Right ventricle myocardium inferior (tissue), 1 donor: Measurements from ENCODE around the gene GNGT2. TPM values are rescaled to one million over a fixed set of nuclear protein-coding genes. Genes with fewer than 3 reads are reported as not detected.
A peak's percentile ranks its signal among the peaks of the same experiment; 100 is the strongest.

Experiments
- ATAC-seq: fragments of 200-7000 bp; cut with Tn5 transposase; one replicate; pipeline ENCODE4 v1.9.1; 2020; ENCODE audit warnings: mild to moderate bottlenecking, moderate library complexity
- DNase-seq: peaks from one replicate; pipeline ENCODE4 v3.0.0; 2021; ENCODE audit errors: missing footprints
- intact Hi-C: fragments of 100-400 bp; cut with DNase I; formaldehyde crosslinking; loops from one replicate; pipeline ENCODE4 v1.11.0; 2022
- total RNA-seq: library from RNA; stranded (reverse); fragmentation: NEBNext Ultra II Directional; extraction: Animal tissue kit (Norgen Biotek cat#: 25700); gene quantifications from one replicate; pipeline ENCODE4 v1.2.1, GENCODE V29; 2021
- donor health status: DM: no; HTN: yes; CAD: no; lungs with severe emphysema.

The GNGT2 gene
- total RNA-seq, 1 donor from 2014 or later = 2.5 TPM

- peak; percentile 79 for ATAC-seq
- peak; percentile 77 for DNase-seq
- intact Hi-C loops = loop anchor here (2.0 kb wide), 1 partner anchor 24 kb away; no protein-coding TSS in a partner anchor
Observed at GRCh38 chr17:49216953-49217650, 6.7 kb upstream of the GNGT2 start.

GRCh38 chr17:49216482-49216881 is 6.1 kb upstream of the GNGT2 start:
- DNase-seq (no peak), ATAC-seq (no peak)
- intact Hi-C loops = loop anchor here (2.0 kb wide), 1 partner anchor 24 kb away; no protein-coding TSS in a partner anchor

GRCh38 chr17:49214676-49215360 is 4.4 kb upstream of the GNGT2 start:
- intact Hi-C loops = no loop called here
- ATAC-seq (no peak), DNase-seq (no peak)

- intact Hi-C loops = no loop called here
- ATAC-seq (no peak), DNase-seq (no peak)
Observed at GRCh38 chr17:49213847-49214246, 3.5 kb upstream of the GNGT2 start.

GRCh38 chr17:49213399-49213798 is 3.0 kb upstream of the GNGT2 start:
- intact Hi-C loops = no loop called here
- no peak for ATAC-seq
- no peak for DNase-seq

- intact Hi-C loops = no loop called here
- ATAC-seq (no peak), DNase-seq (no peak)
Observed at GRCh38 chr17:49209061-49209571, 1.3 kb downstream of the GNGT2 start.

GRCh38 chr17:49204516-49204915 is 5.9 kb downstream of the GNGT2 start:
- DNase-seq (no peak), ATAC-seq (no peak)
- intact Hi-C loops = no loop called here

- no peak for DNase-seq
- intact Hi-C loops = no loop called here
- ATAC-seq = no peak
Observed at GRCh38 chr17:49203796-49204195, 6.6 kb downstream of the GNGT2 start.

- intact Hi-C loops = no loop called here
- DNase-seq = no peak
- no peak for ATAC-seq
Observed at GRCh38 chr17:49201481-49201927, 8.9 kb downstream of the GNGT2 start.

GRCh38 chr17:49200423-49201083 is 9.8 kb downstream of the GNGT2 start:
- DNase-seq (no peak), ATAC-seq (no peak)
- intact Hi-C loops = no loop called here

GRCh38 chr17:49198211-49198610 is 12.2 kb downstream of the GNGT2 start:
- intact Hi-C loops = no loop called here
- no peak for ATAC-seq
- no peak for DNase-seq

- intact Hi-C loops = no loop called here
- ATAC-seq (no peak), DNase-seq (no peak)
Observed at GRCh38 chr17:49197346-49197998, 12.9 kb downstream of the GNGT2 start.

GRCh38 chr17:49196520-49196919 is 13.9 kb downstream of the GNGT2 start:
- ATAC-seq = no peak
- intact Hi-C loops = no loop called here
- DNase-seq = no peak

GRCh38 chr17:49195751-49196150 is 14.6 kb downstream of the GNGT2 start:
- no peak for DNase-seq
- intact Hi-C loops = no loop called here
- ATAC-seq = no peak

GRCh38 chr17:49194297-49194607 is 16.1 kb downstream of the GNGT2 start:
- DNase-seq = no peak
- no peak for ATAC-seq
- intact Hi-C loops = loop anchor here (5.0 kb wide), 1 partner anchor 98 kb away; no protein-coding TSS in a partner anchor

- no peak for DNase-seq
- no peak for ATAC-seq
- intact Hi-C loops = loop anchor here (2.0 to 5.0 kb wide), 2 partner anchors 23 to 99 kb away; no protein-coding TSS in a partner anchor
Observed at GRCh38 chr17:49193513-49194296, 16.7 kb downstream of the GNGT2 start.

GRCh38 chr17:49191917-49192741 is 18.2 kb downstream of the GNGT2 start:
- peak; percentile 93 for ATAC-seq
- intact Hi-C loops = loop anchor here (2.0 to 5.0 kb wide), 2 partner anchors 25 to 100 kb away; no protein-coding TSS in a partner anchor
- peak; percentile 91 for DNase-seq
